HG03066 (cell line): Measurements from ENCODE around the gene KLHL25.
A peak's percentile ranks its signal among the peaks of the same experiment; 100 is the strongest.
"Not testable (repeated sequence)": the region's sequence is repeated elsewhere in the genome, so short reads cannot be mapped to it uniquely, and the experiment has no call there.

Experiments used
- ATAC-seq: cut with Tn5 transposase; IDR thresholded peaks from one replicate; pipeline ENCODE4 v1.9.1; 2021; ENCODE audit warnings: low read depth; ENCODE audit not compliant: unreplicated experiment

The KLHL25 gene

DNA sequence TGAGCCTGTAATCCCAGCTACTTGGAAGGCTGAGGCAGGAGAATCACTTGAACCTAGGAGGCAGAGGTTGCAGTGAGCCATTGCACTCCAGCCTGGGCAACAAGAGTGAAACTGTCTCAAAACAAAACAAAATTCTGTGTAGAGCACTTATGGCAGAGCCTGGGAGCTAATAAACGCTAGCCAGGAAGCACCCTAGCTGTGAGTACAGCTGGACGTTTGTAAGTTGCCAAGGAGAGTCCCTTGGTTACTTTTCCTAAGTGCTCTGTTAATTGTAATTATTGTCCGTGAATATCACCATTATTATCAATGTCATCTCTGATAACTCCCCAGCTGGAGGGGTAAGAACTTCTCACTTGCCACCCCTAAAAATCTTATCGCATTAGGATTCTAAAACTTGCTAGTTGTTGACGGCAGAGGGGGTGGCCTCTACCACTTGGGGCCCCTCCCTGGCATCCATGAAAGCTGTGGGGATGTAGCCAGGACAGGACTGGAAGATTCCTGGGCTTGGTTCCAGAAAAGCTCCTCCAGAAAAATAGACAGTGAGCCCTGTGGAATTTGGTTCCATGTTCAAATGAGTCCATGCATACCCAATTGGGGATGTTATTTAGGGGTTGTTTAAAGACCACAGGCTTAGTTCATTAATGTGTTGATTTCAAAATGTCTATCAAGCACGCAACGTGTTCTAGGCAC lies 9.9 kb upstream of the KLHL25 start:
- ATAC-seq: no peak

DNA sequence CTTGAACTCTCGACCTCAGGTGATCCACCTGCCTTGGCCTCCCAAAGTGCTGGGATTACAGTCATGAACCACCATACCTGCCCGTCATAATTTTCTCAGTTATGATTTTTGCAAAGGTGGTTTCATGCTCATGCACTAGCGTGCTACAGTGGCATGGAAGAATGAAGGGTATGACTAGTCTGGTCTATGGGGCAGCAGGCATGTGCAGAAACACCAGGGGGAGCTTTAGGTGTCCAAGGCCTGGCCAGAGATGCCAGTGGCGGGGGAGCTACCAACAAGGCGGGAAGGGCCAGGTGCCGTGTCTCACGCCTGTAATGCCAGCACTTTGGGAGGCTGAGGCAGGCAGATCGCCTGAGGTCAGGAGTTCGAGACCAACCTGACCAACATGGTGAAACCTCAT lies 7.9 kb upstream of the KLHL25 start:
- ATAC-seq: not testable (repeated sequence)

DNA sequence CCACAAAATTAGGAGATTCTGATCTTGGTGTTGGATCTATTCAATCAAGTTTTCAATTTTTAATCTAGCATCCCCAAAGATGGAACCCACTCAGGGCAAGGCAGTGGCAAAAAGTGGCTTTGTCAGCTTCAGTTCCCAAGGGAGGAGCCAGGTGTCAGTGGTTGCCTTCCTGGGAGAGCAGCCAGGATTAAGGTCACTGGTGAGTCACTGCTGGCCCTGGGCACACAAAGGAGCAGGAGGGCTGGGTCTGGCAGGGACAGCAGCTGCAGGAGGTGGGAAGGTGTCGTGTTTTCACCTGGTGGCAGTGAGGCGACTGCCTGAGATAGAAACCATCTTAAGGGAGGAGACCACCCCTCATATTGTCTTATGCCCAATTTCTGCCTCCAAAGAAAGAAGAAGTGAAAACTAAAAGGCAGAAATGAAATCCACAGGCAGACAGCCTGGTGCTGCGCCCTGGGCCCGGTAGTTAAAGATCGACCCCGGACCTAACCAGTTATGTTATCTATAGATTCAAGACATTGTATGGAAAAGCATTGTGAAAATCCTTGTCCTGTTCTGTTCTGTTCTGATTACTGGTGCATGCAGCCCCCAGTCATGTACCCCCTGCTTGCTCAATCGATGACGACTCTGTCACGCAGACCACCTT lies 5.9 kb upstream of the KLHL25 start:
- no peak for ATAC-seq

DNA sequence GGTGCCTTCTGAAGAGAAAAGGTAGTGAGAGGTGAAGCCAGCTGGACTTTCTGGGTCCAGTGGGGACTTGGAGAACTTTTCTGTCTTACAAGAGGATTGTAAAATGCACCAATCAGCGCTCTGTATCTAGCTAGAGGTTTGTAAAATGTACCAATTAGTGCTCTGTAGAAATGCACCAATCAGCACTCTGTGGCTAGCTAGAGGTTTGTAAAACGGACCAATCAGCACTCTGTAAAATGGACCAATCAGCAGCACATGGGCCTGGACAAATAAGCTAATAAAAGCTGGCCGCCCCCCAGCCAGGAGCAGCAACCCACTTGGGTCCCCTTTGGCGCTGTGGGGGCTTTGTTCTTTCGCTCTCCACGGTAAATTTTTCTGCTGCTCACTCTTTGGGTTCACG lies 1.6 kb upstream of the KLHL25 start:
- ATAC-seq: not testable (repeated sequence)

DNA sequence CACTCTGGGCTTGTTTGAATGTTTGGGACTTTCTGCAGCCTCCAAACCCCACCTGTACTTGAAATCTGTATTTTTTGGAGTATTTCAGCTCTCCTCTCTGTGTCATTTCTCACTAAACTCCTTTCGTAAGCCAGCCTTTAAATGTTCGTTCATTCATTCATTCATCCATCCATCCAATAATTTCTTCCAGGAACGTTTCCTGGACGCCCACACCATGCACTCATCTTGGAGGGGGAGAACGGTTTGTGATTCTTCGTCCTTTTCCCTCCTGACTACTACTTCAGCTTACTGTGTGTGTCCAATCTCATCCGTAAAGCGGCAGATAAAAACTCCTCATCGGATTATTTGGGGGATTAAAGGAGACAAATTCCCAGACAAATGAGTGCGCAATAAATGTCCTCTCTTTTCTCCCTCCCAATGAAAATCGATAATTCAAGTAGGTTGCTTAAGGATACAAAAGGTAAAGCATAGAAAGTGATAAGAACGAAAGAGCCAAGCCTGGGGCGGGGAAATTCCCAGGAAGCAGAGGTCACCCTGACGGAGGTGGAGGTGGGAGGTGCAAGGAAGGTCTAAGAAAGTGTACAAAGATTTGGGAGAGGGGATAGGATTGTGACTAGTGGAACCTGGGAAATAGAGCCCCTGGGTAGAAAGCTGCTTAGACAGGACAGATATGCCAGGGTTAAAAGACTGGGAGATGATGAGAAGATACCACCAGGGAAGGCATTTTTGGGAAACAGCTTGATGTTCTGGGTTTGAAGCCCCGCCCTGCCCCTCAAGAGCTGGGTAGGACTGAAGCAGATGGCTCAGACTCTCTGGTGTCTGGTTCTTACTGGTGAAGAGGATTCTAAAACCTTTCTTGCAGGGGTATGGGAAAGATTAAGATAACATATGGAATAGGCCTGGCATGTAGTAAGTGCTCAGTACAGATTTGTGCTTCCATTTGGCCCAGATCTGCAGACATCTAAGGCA lies 896 bp upstream of the KLHL25 start:
- no peak for ATAC-seq

DNA sequence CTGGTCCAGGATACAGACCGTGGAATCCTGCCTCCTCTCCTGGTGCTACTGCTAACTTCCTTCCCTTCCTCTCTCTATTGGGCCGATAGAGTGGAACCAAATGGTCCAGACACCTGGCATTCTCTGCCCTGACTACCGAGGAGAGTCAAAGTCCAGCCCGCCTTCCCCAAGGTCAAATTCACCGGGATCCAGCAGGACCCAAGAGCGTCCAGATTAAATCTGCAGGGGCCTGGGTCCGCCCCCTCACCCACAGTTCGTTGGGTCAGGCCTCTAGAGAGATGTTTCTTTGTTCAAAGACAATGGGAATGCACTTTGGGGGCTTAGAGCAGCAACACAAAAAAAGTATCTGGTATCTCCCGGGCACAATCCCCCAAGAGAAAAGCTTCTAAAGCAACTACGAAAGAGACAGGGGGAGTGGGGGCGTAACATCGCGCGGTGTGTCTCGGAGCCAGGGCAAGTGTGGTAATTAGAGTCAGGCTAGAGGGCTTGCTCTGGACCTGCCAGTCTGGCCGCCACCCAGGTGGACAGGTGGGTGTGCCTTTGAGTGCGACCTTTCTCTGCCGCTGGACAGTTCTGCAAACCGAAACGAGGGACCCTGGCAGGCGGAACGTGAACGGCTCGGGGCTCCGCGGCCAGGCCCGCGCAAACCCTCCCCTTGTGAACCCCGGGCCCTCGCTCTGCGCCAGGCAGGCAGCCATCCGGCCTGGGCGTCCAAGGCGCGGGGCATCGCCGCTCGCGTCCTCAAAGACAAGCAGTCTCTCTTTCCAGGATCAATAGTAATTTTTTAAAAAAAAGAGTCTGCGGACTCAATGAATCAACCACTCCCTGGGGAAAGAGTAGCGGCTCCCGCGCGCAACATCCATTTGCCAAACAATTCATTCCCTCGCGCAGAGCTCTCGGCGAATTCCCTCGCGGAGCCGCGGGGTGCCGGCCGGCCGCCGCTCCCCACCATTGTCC lies 806 bp downstream of the KLHL25 start:
- peak; percentile 36 for ATAC-seq

DNA sequence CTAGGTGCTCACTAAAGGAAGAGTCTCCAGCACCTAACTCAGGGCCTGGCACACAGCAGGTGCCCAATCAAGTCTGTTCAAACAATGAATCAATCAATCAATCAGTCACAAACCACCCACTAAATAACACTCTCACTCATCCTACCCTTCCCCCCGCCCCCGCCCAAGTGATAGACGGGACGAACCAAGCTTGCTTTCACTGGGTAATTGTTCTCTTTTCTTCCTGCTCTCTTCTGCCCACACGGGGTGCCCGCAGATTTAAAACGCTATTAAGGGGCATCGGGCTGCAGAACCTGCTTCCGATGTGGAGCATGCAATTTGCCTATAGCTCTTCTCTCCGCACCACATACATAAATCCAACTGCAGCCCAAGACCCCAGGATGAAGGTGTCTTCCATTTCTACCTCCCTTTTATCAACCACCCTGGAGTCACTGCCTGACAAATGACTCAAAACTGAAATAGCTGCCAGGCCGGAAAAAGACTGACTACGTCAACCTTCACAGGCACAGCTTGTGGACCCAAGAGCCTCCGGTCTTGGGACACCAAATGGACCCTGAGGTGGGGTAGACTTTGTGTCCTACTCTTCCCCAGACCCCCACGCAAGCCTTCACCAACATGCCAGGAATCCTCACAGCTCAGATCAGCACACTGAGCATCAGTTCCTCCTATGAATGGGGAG lies 1.7 kb downstream of the KLHL25 start:
- ATAC-seq: no peak

DNA sequence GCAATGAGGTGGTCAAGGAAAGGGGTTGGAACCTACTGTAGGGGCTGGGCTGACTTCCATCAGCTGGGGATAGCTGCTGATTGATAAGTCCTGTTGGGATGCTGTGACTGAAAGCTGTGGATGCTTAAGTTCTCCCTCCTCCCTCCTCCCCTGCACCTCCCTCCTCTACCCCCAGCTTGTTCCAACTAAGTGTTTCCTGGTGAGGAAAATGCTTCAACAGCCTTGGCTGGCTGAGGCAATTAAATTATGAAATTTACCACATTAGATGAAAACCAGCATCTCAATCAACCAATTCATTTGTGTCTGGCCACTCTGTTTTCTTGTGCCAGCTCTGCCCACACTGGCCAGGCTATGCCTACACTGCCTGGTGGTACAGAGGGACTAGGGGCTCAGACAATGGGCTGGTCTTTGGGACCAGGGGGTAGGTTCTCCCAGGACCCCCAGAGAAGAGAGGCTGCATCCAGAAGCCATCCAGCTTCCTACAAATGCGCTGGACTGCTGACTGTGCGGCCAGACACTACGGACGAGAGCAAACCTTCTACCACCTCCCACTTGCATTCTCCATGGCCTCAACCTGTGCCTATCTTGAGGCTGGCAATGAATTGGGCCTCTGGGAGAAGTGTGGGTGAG lies 2.5 kb downstream of the KLHL25 start:
- ATAC-seq: no peak

DNA sequence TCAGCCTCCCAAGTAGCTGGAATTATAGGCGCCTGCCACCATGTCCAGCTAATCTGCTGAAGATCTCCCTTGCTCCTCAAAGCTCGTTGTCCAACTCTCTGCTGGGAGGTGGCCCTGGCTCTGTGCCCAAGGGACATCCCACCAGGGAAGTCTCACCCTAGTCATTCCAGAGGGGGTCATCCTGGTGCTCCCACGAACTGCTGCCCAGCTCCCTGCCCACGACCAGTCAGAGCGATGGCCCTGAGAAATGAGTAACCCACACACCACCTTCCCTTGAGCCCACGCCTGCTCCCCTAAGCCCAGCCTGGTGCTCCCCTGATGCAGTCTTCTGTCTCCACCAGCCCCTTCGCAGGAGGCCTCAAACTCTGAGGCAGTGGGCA lies 5.2 kb downstream of the KLHL25 start:
- no peak for ATAC-seq

DNA sequence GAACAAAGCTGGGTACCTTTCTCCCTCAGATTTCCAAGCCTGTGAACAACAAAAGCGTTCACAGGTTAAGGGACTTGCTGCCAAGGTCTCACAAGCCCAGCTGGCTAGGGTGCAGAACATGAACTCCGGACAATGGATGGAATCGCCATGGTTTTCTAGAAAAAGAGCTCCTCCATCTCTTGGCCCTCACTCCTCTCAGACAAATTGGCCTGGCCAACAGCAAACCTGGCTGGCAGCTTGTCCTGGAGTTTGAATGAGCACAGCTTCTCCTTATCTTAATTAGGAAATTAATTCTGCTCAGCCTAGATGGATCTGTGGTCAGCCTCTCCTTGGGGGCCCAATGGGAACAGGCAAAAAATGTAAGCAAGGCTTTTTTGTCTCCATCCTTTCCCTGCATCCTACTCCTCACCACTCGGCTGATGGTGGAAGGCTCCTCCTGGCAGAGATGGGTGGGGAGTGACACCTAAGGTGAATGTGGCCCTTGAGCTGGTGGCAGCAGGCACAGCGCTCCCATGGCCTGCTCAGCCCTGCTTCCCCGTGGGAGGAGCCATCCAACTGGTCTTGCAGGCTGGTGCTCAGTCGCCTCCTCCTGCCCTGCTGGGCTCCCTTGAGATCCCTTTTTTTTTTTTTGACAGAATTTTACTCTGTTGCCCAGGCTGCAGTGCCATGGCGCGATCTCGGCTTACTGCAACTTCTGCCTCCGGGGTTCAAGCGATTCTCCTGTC lies 5.8 kb downstream of the KLHL25 start:
- ATAC-seq: no peak

DNA sequence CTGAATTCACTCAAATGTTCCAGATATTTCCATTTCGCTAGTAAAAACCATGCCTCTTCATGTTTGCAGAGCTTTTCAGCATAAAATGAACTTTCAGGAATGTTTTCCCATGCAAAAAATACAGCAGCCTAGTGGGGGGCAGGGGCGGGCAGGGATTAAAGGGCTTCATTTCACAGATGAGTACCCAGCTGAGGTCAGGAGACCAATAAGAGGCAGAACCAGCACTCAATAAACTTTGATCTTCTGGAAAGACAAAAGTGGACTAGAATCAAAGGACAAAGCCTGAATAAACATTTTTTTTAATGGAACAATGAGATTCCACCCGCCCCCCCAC lies 8.0 kb downstream of the KLHL25 start:
- ATAC-seq: no peak

DNA sequence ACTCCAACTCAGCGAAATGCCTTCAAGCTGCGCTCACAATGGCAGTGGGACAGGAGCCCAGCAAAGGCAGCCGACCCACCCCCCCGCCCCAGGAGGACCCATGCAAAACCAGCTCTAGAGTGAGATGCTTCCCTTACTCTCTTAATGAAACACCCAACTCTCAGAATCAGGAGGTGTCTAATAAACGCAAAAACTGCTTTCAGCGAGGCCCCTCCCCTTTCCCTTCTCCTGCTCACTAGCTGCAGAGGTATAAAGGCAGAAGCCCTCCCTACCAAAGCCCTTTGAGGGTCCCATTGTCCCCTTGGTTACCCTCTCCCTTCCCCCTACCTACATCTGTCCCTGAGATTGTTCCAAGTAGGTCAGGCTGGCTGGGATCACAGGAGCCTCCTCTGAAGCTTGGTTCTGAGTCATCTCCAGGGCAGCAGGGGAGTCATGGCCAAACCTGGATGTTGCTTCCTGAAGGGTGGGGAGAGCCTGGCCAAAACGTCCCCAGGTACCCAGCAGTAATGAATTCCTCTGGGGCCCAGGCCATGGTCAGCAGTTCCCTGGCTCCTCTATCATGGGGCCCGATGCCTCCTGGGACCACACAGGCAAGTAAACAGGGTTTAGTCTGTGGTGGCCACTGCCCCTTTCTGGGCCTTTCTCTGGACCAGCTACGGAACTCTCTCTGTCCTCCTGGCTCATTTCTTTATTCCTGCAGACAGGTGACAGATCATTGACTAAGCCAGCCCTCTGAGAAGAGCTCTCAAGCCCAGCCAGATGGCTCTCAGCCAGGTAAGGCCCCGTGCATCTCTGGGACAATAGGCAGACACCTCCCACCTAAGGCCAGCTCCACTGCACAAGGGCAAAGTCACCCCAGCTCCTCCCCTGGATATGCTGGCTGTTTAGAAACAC lies 8.6 kb downstream of the KLHL25 start:
- no peak for ATAC-seq

DNA sequence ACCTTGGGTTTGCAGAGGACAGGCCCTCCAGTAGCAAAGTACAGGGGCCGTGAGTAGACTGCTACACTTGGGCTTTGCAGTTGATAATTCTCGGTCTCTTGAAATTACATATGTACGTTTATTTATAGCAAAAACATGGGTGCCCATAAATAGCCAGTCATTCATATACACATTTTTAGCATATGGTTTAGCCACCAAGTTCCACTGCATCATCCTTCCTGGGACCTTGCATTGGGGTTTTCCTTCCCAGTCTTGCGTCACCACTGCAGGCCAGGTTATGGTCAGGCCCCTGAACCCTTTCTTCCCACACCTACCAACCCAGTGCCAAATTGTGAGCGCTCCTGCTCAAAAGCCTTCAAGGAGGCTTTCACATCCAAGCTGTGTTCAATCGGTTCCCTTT lies 12.7 kb downstream of the KLHL25 start:
- ATAC-seq: no peak

DNA sequence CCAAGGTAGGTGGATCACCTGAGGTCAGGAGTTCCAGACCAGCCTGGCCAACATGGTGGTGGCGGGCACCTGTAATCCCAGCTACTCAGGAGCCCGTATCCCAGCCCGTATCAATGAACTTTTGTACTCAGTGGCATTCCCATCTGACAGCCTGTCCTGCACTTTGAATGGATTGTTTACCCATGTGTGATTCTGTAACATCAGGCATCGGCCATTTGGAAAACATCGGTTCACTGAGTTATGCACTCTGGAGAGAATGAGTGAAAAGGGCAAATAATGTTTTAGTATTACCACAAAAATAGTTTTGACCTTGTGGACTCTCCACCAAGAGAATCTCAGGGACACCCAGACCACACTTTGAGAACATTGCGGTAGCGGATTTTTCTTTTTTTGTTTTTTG lies 13.6 kb downstream of the KLHL25 start:
- ATAC-seq: no peak

DNA sequence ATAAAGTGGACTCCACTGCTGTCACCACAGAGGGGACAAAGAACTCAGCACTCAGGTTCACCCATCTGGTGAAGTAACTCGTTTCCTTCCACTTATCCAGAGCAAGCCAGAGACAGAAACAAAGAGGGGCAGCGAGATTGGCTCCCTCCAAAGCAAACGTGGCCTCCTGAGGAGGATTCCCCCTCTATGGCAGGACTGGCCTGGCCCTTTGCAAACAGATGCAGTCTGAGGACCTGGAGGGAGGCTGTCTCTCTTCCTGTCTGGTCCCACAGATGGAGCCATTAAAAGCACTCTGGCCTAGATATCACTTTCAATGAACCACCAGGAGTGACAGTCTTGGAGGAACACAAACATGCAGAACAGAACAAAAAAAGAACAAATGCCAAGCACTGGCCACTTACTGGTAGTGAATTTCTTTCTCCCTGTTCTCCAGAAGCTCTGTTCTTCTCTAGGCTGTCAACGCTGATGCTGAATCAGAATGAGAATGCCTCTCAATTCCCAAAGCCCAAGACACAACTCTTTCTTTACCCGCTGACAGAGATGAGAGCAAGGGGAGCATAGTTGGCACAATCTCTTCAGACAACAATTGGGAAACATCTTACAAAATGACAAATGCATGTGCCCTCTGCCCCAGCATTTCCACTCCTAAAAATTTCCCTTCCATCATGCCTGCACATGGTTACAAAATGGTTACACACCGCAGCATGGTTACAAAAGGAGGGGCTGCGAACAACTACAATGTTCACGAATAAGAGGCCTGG lies 14.3 kb downstream of the KLHL25 start:
- ATAC-seq: no peak

DNA sequence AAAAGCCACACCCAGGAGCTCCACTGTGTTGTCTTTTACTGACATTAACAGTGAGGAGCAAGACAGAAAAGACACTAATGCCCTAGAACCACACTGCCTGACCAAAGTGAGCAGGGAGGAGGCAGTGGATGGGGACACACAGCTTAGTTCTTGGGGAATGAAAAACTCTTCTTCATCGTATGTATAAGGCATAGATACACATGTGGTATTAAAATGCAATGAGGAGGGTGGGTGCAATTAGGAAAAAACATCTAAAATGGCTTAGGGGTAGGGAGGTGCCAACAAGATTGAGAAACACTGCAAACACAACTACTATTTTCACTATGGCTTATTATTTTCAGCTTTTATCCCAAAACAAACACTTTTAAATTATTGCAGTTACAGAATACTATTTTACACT lies 15.5 kb downstream of the KLHL25 start:
- ATAC-seq: no peak

DNA sequence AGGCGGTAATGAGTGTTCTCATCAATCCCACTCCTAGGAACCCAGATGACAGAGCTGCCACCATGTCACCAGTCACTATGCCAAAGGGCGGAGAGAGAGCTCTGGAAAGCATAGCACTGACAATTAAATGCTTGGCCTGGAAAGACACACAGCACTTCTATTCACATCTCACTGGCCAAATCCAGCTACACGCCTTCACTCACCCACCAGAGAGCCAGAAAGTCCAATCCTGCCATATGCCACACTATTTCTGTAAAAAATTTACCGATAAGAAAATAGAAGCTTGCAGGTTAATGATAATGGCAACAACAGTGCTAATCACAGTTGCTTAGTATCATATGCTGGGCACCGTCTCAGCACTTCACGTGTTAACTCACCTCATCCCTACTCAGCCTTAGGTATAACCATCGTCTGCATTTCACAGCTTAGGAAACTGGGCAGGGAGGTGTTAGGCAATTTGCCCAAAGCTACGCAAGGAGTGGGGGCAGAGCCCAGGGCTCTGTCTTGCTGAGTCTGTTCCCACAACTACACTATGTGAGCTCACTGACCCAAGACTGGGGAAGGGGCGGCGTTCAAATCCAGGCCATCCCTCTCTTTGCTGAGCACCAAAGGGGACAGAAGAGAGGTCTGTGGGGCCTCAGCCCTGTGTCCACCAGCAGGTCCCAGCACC lies 16.5 kb downstream of the KLHL25 start:
- no peak for ATAC-seq
